Astrocyte (in vitro differentiated cells and primary cell): ENCODE data around the gene VAT1L. TPM values are rescaled to one million over a fixed set of nuclear protein-coding genes. Genes with fewer than 3 reads are reported as not detected.

ENCODE experiments used
- DNase-seq: peaks from one replicate; pipeline ENCODE4 v3.0.0-alpha.2; 2010; ENCODE audit warnings: low read depth
- FAIRE-seq: peaks from 2 replicates; lab custom pipeline; 2011; peaks lifted over from hg19 to GRCh38; lab: Jason Lieb, UNC
- H2AFZ ChIP-seq: 2 replicates; pipeline ENCODE4 v1.6.0; 2012; ENCODE audit warnings: low read depth, low read length, inconsistent platforms
- H3K27ac ChIP-seq: 2 replicates; pipeline ENCODE4 v1.5.1; 2011; ENCODE audit warnings: low read depth, low read length, inconsistent platforms
- H3K27me3 ChIP-seq: 2 replicates; pipeline ENCODE4 v1.6.0; 2011; ENCODE audit warnings: low read length, inconsistent platforms; ENCODE audit not compliant: insufficient read depth
- H3K36me3 ChIP-seq: 2 replicates; pipeline ENCODE4 v1.5.1; 2011; ENCODE audit warnings: low read length, inconsistent platforms; ENCODE audit not compliant: insufficient read depth
- H3K4me1 ChIP-seq: 2 replicates; pipeline ENCODE4 v1.5.1; 2011; ENCODE audit warnings: low read length, inconsistent platforms; ENCODE audit not compliant: insufficient read depth
- H3K4me2 ChIP-seq: 2 replicates; pipeline ENCODE4 v1.6.0; 2012; ENCODE audit warnings: low read length, inconsistent platforms
- H3K4me3 ChIP-seq: 2 replicates; pipeline ENCODE4 v1.5.1; 2011; ENCODE audit warnings: low read depth, mild to moderate bottlenecking, low read length, inconsistent platforms; ENCODE audit not compliant: insufficient read depth
- H3K79me2 ChIP-seq: 2 replicates; pipeline ENCODE4 v1.6.0; 2012; ENCODE audit warnings: mild to moderate bottlenecking, low read length, inconsistent platforms; ENCODE audit not compliant: insufficient read depth
- H3K9ac ChIP-seq: 2 replicates; pipeline ENCODE4 v1.6.0; 2012; ENCODE audit warnings: mild to moderate bottlenecking, low read length, inconsistent platforms
- H3K9me3 ChIP-seq: 2 replicates; pipeline ENCODE4 v1.5.1; 2012; ENCODE audit warnings: low read depth, mild to moderate bottlenecking, low read length, inconsistent platforms; ENCODE audit not compliant: insufficient read depth
- H4K20me1 ChIP-seq: 2 replicates; pipeline ENCODE4 v1.6.0; 2012; ENCODE audit warnings: low read length, inconsistent platforms; ENCODE audit not compliant: insufficient read depth
- H3K27ac Mint-ChIP-seq: one replicate; pipeline ENCODE4 v1.8.0; 2021; ENCODE audit warnings: mild to moderate bottlenecking, mixed read lengths; ENCODE audit not compliant: unreplicated experiment
- H3K27me3 Mint-ChIP-seq: one replicate; pipeline ENCODE4 v1.8.0; 2021; ENCODE audit warnings: low read depth, mixed read lengths; ENCODE audit not compliant: unreplicated experiment
- H3K36me3 Mint-ChIP-seq: one replicate; pipeline ENCODE4 v1.8.0; 2021; ENCODE audit warnings: low read depth, mixed read lengths; ENCODE audit not compliant: unreplicated experiment
- H3K4me1 Mint-ChIP-seq: one replicate; pipeline ENCODE4 v1.8.0; 2021; ENCODE audit warnings: low read depth, mixed read lengths; ENCODE audit not compliant: unreplicated experiment
- H3K4me3 Mint-ChIP-seq: one replicate; pipeline ENCODE4 v1.8.0; 2021; ENCODE audit warnings: mild to moderate bottlenecking, moderate library complexity, mixed read lengths; ENCODE audit not compliant: unreplicated experiment
- H3K9me3 Mint-ChIP-seq: one replicate; pipeline ENCODE4 v1.8.0; 2021; ENCODE audit warnings: mild to moderate bottlenecking, mixed read lengths; ENCODE audit not compliant: unreplicated experiment
- EZH2 ChIP-seq: IDR thresholded peaks from 2 replicates; pipeline ENCODE4 v1.6.1; 2012; ENCODE audit warnings: mild to moderate bottlenecking, low read length, inconsistent platforms; ENCODE audit not compliant: insufficient read depth
- total RNA-seq: library from RNA; stranded (reverse); gene quantifications from 2 replicates; pipeline ENCODE4 v1.2.1, GENCODE V29; 2021
- TF ChIP-seq, protein P1 (sequence below): IDR thresholded peaks from 2 replicates; pipeline ENCODE4 v1.5.1; 2011; ENCODE audit warnings: low read depth, mild to moderate bottlenecking, inconsistent platforms, low read length, moderate library complexity; ENCODE audit not compliant: insufficient read depth

Gene VAT1L
- total RNA-seq, 1 donor from 2014 or later = 3.3 TPM

GRCh38 chr16:77805398-77805797, 17.0 kb downstream of the VAT1L start:
- Histone ChIP-seq H3K9ac (no peak overlapping the region), H3K27me3 (peaks cover 3% of the 10 kb centered on the region), H3K9me3 (peaks cover 3% of the 10 kb centered on the region), H3K4me1 (no peaks in the 10 kb centered on the region), H3K4me3 (no peak overlapping the region), H3K27ac (no peak overlapping the region), H3K4me2 (no peak overlapping the region), H3K79me2 (no peaks in the 10 kb centered on the region), H3K36me3 (no peaks in the 10 kb centered on the region), H4K20me1 (no peaks in the 10 kb centered on the region), H2AFZ (no peak overlapping the region)
- Mint-ChIP-seq H3K27ac (no peak overlapping the region), H3K4me1 (no peaks in the 10 kb centered on the region), H3K27me3 (peaks cover 11% of the 10 kb centered on the region), H3K4me3 (no peak overlapping the region), H3K9me3 (peaks cover 12% of the 10 kb centered on the region), H3K36me3 (peaks cover 2% of the 10 kb centered on the region)
- DNase-seq = no peak
- no peak for TF ChIP-seq EZH2
- TF ChIP-seq, protein P1, sequence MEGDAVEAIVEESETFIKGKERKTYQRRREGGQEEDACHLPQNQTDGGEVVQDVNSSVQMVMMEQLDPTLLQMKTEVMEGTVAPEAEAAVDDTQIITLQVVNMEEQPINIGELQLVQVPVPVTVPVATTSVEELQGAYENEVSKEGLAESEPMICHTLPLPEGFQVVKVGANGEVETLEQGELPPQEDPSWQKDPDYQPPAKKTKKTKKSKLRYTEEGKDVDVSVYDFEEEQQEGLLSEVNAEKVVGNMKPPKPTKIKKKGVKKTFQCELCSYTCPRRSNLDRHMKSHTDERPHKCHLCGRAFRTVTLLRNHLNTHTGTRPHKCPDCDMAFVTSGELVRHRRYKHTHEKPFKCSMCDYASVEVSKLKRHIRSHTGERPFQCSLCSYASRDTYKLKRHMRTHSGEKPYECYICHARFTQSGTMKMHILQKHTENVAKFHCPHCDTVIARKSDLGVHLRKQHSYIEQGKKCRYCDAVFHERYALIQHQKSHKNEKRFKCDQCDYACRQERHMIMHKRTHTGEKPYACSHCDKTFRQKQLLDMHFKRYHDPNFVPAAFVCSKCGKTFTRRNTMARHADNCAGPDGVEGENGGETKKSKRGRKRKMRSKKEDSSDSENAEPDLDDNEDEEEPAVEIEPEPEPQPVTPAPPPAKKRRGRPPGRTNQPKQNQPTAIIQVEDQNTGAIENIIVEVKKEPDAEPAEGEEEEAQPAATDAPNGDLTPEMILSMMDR = no peak
- no peak for FAIRE-seq

GRCh38 chr16:77807021-77807420, 18.7 kb downstream of the VAT1L start:
- peaks cover 3% of the 10 kb centered on the region for H3K27me3 ChIP-seq
- DNase-seq (no peak), FAIRE-seq (no peak)
- Mint-ChIP-seq H3K4me3 (no peak overlapping the region), H3K4me1 (no peaks in the 10 kb centered on the region), H3K36me3 (peaks cover 2% of the 10 kb centered on the region), H3K27ac (no peak overlapping the region), H3K27me3 (peaks cover 10% of the 10 kb centered on the region), H3K9me3 (peaks cover 12% of the 10 kb centered on the region)
- H3K36me3 ChIP-seq = no peaks in the 10 kb centered on the region
- H3K9ac ChIP-seq = no peak overlapping the region
- H3K4me3 ChIP-seq = no peak overlapping the region
- no peak for TF ChIP-seq EZH2
- TF ChIP-seq, protein P1 = no peak
- H3K4me1 ChIP-seq = no peaks in the 10 kb centered on the region
- H3K27ac ChIP-seq = no peak overlapping the region
- no peaks in the 10 kb centered on the region for H3K79me2 ChIP-seq
- H2AFZ ChIP-seq = no peak overlapping the region
- no peak overlapping the region for H3K4me2 ChIP-seq
- H4K20me1 ChIP-seq = no peaks in the 10 kb centered on the region
- peaks cover 3% of the 10 kb centered on the region for H3K9me3 ChIP-seq

DNA sequence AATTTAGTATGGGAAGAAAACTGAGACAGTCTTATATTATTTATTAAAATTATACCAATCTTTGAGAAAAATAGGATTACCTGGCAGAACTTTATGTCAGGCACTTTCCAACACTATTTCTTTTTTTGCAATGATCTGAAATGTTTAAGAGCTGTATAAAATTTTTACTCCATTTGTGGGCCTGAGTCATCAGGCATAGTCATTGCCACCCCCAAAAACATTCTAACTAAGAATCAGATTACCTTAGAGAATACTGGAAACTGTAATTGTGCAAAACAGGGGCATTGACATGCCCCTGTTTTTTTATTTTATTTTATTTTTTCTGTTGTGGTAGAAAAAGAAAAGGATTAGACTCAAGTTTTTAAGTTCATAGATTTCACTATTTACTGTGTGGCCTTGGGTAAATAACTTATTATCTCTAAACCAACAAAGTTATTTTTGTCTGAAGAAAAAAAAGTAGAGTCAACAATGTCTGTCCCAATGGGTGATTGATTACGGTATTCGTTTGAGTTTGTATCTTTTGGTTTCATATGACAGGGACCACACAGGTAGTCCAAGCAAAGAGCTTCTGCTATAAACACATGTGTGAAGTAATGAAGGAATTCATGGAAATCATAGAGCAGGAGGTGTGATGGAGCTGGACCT, 24.6 kb downstream of the VAT1L start:
- DNase-seq = peak; percentile 41
- Mint-ChIP-seq H3K4me1 (peaks cover 2% of the 10 kb centered on the region), H3K4me3 (no peak overlapping the region), H3K27ac (no peak overlapping the region), H3K27me3 (peaks cover 4% of the 10 kb centered on the region), H3K9me3 (peaks cover 12% of the 10 kb centered on the region), H3K36me3 (peaks cover 2% of the 10 kb centered on the region)
- no peak for FAIRE-seq
- Histone ChIP-seq H3K4me1 (peaks cover 6% of the 10 kb centered on the region), H3K27ac (no peak overlapping the region), H3K36me3 (no peaks in the 10 kb centered on the region), H3K4me2 (no peak overlapping the region), H3K27me3 (no peaks in the 10 kb centered on the region), H3K9me3 (peaks cover 3% of the 10 kb centered on the region), H2AFZ (no peak overlapping the region), H3K79me2 (peaks cover 4% of the 10 kb centered on the region), H4K20me1 (no peaks in the 10 kb centered on the region), H3K4me3 (no peak overlapping the region), H3K9ac (no peak overlapping the region)
- TF ChIP-seq EZH2 = no peak
- TF ChIP-seq, protein P1 = no peak
